ENCODE measurements around the gene CBLN3. TPM values are rescaled to one million over a fixed set of nuclear protein-coding genes. Genes with fewer than 3 reads are reported as not detected.

CBLN3 gene
- total and polyA plus RNA-seq, 4 donors = 0.07 to 0.79 (median 0.46) TPM

DNA sequence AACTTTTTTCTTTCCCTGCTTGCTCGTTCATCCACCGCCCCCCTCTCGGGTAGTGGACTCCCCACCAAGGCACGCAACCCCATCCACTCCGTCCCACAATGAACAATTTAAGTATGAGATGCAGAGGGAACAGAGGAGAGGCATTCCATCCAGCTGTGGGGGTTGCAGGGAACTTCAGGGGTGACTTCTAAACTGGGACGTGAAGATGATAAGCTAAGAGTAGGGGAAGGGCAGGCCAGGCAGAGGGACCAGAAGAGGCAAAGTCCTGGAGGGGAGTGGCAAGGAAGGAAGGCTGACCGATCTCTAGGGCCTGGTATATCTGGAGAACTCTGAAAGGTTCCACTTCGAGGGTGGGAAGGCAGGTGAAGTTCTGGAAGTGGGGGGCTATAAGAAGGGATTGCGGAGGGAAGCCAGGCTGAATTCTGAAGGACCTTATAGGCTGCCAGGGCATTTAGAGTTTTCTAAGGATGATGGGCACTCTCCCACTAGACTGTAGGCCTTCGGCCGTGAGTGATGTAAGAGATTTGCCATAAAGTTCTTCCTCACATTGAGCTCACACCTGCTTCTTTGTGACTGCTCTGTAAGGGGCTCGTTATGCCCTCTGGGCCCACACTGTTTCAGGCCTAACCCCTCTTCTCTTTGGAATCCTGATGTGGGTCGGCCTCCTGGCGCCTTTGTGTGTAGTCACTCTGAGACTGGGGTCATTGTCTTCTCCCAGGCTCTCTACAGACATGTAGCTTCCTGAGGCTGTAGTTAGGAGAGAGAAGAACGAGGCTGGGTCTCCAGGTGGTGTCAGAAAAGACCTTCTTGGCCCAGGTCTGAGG, 49.3 kb downstream of the CBLN3 start (continued):
- TF ChIP-seq HNF4A (conservative IDR thresholded peaks at IDR 0.05) (no peak), JUND (IDR thresholded peaks at IDR 0.05) (no peak), YY1 (IDR thresholded peaks at IDR 0.05) (no peak), GABPA (IDR thresholded peaks at IDR 0.05 in 1 of 2, conservative IDR thresholded peaks at IDR 0.05 in 1 of 2) (no peak), NR2F2 (IDR thresholded peaks at IDR 0.05) (no peak), HNF4G (IDR thresholded peaks at IDR 0.05) (no peak), FOXA2 (IDR thresholded peaks at IDR 0.05) (no peak), RAD21 (IDR thresholded peaks at IDR 0.05) (no peak)

DNA sequence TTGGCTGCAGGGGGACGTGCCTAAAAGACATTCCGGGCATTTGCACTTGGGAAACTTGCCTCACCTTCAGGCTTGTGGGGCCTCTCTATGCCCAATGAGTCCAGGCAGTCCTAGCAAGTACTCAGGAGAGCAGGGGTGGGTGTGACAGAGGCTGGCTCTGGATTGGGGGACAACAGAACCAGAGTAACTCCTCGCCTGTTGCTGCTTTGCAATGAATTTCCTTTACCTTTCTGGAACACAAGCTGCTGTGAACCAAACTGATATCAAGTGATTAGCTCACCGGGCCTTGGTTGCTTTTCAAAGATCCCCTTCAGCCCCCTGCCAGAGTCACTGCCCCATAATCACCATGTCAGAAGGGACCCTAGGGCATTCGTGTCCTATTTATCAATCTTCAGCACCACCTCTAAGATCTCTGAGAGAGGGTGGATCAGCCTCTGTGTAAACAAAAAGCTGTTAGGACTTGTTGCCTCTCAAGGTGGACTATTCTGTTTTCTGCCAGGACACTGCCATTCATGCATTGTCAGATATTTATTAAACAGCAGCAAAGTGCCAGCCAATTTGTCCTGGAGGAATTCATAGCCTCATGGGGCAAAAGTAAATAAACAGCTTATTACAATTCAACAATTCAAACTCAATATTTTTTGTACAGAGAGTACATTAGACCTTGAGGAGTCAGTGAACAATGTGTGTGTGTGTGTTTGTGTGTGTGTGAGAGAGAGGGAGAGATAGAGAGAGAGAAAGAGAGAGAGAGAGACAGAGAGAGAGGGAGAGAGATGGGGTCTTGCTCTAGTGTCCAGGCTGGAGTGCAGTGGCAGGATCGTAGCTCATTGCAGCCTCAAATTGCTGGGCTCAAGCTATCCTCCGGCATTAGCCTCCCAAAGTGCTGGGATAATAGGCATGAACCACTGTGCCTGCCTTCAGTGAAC, 50.2 kb downstream of the CBLN3 start:
- TF ChIP-seq HNF4A (conservative IDR thresholded peaks at IDR 0.05) (no peak), FOXA2 (IDR thresholded peaks at IDR 0.05) (no peak), YY1 (IDR thresholded peaks at IDR 0.05) (no peak), HNF4G (IDR thresholded peaks at IDR 0.05) (no peak), GABPA (IDR thresholded peaks at IDR 0.05 in 1 of 2, conservative IDR thresholded peaks at IDR 0.05 in 1 of 2) (no peak), JUND (IDR thresholded peaks at IDR 0.05) (no peak), FOXA1 (IDR thresholded peaks at IDR 0.05) (no peak), RAD21 (IDR thresholded peaks at IDR 0.05) (no peak), NR2F2 (IDR thresholded peaks at IDR 0.05) (no peak), RXRA (IDR thresholded peaks at IDR 0.05) (no peak), ZBTB33 (IDR thresholded peaks at IDR 0.05) (no peak), REST (IDR thresholded peaks at IDR 0.05) (no peak), TAF1 (conservative IDR thresholded peaks at IDR 0.05) (no peak), EGR1 (IDR thresholded peaks at IDR 0.05; ENCODE audit: low read depth in 2 of 2) (no peak)
- TF ChIP-seq, protein P1, sequence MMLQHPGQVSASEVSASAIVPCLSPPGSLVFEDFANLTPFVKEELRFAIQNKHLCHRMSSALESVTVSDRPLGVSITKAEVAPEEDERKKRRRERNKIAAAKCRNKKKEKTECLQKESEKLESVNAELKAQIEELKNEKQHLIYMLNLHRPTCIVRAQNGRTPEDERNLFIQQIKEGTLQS (IDR thresholded peaks at IDR 0.05) = no peak
- TF ChIP-seq, protein P2, sequence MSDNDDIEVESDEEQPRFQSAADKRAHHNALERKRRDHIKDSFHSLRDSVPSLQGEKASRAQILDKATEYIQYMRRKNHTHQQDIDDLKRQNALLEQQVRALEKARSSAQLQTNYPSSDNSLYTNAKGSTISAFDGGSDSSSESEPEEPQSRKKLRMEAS (IDR thresholded peaks at IDR 0.05) = no peak
- TF ChIP-seq, protein P3, sequence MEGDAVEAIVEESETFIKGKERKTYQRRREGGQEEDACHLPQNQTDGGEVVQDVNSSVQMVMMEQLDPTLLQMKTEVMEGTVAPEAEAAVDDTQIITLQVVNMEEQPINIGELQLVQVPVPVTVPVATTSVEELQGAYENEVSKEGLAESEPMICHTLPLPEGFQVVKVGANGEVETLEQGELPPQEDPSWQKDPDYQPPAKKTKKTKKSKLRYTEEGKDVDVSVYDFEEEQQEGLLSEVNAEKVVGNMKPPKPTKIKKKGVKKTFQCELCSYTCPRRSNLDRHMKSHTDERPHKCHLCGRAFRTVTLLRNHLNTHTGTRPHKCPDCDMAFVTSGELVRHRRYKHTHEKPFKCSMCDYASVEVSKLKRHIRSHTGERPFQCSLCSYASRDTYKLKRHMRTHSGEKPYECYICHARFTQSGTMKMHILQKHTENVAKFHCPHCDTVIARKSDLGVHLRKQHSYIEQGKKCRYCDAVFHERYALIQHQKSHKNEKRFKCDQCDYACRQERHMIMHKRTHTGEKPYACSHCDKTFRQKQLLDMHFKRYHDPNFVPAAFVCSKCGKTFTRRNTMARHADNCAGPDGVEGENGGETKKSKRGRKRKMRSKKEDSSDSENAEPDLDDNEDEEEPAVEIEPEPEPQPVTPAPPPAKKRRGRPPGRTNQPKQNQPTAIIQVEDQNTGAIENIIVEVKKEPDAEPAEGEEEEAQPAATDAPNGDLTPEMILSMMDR (IDR thresholded peaks at IDR 0.05; ENCODE audit: low read depth, low read length, missing input control) = no peak
- no peaks in the 10 kb centered on the region for H3K4me1 ChIP-seq (ENCODE audit: control insufficient read depth in 4 of 4, insufficient read depth in 4 of 4, low read length in 3 of 4)
- WGBS = 91% methylated on average over 7 of the region's 7 CpGs
- no peak overlapping the region for H3K9ac ChIP-seq (ENCODE audit: low read depth in 1 of 2, low read length in 2 of 2)
- no peaks in the 10 kb centered on the region for H3K9me3 ChIP-seq (ENCODE audit: control insufficient read depth in 4 of 4, low read length in 3 of 4)
- no peak overlapping the region for H3K4me3 ChIP-seq (ENCODE audit: low read depth in 1 of 3, low read length in 3 of 3)
- H3K27ac ChIP-seq (ENCODE audit: low read depth in 1 of 2, low read length in 2 of 2) = no peak overlapping the region
- H3K36me3 ChIP-seq (ENCODE audit: control insufficient read depth in 4 of 4, insufficient read depth in 3 of 4, low read depth in 1 of 4, low read length in 3 of 4) = no peaks in the 10 kb centered on the region
- no peak for DNase-seq (ENCODE audit: low spot score)
- no peaks in the 10 kb centered on the region for H3K27me3 ChIP-seq (ENCODE audit: control insufficient read depth in 4 of 4, insufficient read depth in 4 of 4, low read length in 3 of 4)
